ENCODE measurements around the gene EPS8L2.

The EPS8L2 gene

GRCh38 chr11:704781-705645, 1.0 kb upstream of the EPS8L2 start:
- no peak for DNase-seq

DNA sequence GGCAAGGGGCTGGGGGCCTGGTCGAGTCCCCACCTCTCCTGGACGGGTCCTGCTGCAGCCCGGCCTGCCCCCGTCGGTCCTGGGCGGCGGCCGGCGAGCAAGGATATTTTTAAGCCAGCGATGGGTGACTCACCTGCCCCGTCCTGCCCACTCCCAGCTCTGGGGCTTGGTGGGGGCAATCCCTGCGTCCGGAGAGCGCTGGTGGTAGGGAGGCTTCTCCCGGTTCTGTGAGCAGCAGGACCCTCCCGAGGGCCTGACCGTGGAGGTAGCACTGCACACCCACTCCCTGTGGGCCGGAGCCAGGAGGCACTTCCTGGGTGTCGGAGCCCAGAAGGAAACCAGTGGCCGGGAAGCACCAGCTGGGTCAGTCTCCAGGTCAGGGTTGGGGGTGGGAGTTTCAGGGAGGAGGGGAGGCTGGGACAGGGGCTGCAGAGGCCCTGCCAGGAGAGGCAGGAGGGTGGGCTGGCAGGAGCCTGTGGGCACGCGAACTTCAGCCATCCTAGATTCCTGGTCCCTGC, 467 bp downstream of the EPS8L2 start:
- peak; percentile 34 for DNase-seq

GRCh38 chr11:706957-707816, 1.2 kb downstream of the EPS8L2 start:
- peak; percentile 20 for DNase-seq

GRCh38 chr11:707817-708420, 1.9 kb downstream of the EPS8L2 start:
- no peak for DNase-seq

GRCh38 chr11:708511-708910, 2.5 kb downstream of the EPS8L2 start:
- no peak for DNase-seq

- DNase-seq = no peak
These were observed 3.3 kb downstream of the EPS8L2 start for GRCh38 chr11:709109-709997.

DNA sequence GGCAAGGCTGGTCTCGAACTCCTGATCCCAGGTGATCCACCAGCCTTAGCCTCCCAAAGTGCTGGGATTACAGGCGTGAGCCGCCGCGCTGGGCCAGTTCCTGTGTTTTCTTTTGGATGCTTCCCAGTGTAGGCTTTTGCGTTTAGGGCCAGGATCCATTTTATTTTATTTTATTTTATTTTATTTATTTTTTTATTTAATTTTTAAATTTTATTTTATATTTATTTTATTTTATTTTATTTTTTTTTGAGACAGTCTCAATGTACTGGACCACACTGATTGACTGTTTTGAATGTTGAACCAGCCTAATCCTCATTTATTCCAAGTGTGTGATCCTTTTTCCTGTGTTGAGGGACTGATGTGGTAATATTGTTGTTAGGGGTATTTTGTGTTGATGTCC, 8.4 kb downstream of the EPS8L2 start:
- no peak for DNase-seq

DNA sequence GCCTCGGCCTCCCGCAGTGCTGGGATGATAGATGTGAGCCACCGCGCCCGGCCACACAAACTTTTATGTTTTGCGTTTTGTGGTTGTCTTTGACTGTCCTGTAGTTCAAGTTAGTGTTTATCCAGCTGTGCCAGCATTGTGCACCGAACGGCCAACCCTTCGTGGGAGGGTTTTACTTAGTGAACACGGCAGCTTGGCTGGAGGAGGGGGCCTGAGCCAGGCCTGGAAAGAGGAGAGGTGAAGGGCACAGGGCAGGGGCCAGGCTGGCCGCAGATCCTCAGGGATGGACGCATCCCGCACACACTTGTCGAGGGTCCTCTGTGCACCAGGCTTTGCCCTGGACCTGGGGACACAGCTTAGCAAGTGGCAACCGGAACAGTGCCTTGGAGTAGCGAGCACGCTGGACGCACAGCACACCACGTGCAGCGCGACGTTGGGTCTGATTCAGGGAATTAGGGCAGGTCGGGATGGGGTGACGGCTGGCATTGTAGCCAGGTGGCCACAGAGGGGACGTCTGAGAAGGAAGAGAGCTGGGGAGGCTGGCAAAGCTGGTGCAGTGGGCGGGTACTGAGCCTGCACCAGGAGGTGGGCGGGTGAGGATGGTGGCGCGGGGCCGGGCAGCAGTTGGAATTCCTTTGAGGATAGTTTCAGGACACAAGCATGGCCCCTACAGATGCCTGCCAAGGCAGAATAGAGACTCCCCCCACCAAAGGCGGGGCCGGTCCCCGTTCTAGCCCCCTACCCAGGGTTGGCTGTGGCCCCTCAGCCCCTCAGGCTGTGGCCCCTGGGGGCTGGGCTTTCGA, 13.4 kb downstream of the EPS8L2 start:
- DNase-seq = no peak

DNA sequence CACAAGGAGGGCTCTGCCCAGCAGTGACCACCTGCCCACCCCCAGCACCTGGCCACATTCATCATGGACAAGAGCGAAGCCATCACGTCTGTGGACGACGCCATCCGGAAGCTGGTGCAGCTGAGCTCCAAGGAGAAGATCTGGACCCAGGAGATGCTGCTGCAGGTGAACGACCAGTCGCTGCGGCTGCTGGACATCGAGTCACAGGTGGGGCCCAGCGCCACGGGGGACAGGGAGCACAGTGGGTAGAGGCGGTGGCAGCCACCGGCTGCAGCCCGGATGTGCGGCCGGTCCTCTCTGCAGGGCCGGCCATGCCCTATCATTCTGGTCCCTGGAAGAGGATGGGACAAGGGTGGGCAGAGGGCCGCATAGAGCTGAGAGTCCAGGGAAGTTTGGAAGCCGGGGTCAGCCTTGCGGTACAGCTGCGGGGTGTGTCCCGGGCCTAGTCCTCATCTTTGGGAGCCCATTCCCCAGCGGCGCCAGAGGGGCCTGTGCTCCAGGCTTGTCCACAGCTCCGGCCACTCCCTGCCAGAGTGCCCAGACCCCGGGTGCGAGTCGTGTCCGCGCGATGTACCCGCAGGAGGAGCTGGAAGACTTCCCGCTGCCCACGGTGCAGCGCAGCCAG, 14.1 kb downstream of the EPS8L2 start:
- no peak for DNase-seq

GRCh38 chr11:720642-721246, 14.7 kb downstream of the EPS8L2 start:
- no peak for DNase-seq

DNA sequence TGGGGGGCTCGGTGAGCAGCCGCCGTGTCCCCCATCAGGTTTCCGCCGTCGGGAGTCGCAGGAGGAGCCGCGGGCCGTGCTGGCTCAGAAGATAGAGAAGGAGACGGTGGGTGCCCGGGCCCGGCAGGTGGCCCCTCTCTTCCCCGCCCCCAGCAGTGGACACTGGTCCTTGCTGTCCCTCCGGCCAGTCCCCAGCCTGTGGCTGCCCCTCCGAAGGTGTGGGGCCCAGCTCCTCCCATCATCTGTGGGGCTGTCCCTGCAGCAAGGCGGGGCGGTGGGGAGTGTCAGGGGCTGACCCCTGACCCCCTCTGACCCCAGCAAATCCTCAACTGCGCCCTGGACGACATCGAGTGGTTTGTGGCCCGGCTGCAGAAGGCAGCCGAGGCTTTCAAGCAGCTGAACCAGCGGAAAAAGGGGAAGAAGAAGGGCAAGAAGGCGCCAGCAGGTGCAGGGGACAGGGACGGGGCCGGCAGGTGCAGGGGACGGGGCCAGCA, 15.3 kb downstream of the EPS8L2 start:
- no peak for DNase-seq

DNA sequence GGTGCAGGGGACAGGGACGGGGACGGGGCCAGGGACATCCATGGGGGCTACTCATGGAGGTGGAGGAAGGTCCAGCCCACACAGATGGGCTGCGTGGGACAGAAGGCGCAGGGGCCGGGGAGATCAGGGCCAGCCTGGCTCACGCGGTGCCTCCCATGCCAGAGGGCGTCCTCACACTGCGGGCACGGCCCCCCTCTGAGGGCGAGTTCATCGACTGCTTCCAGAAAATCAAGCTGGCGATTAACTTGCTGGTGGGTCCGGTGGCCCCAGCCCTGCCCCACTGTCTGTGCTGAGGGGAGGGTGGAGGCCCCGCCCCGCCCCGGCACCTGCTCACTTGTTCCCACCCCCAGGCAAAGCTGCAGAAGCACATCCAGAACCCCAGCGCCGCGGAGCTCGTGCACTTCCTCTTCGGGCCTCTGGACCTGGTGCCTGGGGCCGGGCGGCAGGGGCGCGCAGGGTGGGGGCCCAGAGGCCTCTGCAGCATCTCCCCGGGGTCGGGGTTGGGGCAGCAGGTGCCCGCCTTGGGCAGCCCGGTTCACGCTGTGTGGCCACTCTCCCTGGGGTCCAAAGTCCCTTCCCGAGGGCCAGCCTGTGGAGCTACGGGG, 15.8 kb downstream of the EPS8L2 start:
- DNase-seq = no peak

GRCh38 chr11:722346-722811, 16.3 kb downstream of the EPS8L2 start:
- DNase-seq = no peak

DNA sequence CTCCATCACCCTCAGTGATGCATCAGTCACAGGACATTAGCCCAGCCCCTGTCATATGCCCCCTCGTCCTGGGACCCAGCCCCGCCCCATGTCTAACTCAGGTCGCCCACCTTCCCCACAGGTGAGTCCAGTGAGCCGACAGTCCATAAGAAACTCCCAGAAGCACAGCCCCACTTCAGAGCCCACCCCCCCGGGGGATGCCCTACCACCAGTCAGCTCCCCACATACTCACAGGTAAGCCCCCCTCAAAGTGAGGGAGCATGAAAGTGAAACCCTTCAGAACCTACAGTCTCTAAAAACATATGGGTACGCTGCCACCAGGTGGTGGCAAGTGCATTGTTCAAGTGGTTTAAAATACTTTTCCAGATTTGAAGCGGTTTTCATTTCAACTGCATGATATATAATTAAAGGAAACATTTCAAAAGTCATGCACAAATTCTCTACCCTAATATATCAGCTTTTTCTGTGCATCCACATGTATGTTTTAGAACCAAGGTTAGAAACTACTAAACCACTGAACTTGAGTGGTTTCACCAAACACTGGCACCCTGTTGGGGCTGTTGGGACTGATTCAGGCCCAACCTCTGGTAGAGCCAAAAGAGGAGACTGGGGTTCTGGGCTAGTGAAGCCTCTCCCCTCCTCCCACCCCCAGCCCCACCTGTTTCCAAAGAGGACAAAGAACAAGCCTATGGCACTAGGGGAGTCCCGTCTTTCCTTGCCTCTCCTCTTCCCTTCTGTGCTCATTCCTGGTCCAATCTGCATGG, 17.3 kb downstream of the EPS8L2 start:
- DNase-seq = peak; percentile 55

- DNase-seq = no peak
These were observed 18.2 kb downstream of the EPS8L2 start for GRCh38 chr11:724049-724777.

DNA sequence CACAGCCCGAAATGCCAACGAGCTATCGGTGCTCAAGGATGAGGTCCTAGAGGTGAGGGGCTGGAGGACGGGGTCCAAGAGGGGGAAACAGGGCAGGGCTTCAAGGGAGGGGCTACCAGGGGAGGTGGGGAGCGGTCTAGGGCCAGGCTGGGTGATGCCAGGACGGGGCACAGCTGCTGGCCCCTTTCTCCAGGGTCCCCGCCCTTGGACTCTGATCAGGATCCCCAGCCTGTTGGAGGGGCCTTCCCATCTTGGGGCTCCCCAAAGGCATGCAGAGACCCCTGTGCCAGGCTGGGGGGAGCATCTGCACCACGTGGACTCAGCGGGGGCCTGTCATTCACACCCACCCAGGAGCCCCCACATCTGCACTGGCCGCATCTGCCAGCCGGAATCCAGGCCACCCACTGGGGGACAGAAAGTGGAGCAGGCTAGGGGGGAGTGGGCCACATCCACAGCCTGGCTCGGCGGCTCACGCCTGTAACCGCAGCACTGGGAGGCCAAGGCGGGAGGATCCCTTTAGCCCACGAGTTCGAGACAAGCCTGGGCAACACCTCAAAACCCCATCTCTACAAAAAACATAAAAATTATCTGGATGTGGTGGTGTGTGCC, 18.9 kb downstream of the EPS8L2 start:
- no peak for DNase-seq

DNA sequence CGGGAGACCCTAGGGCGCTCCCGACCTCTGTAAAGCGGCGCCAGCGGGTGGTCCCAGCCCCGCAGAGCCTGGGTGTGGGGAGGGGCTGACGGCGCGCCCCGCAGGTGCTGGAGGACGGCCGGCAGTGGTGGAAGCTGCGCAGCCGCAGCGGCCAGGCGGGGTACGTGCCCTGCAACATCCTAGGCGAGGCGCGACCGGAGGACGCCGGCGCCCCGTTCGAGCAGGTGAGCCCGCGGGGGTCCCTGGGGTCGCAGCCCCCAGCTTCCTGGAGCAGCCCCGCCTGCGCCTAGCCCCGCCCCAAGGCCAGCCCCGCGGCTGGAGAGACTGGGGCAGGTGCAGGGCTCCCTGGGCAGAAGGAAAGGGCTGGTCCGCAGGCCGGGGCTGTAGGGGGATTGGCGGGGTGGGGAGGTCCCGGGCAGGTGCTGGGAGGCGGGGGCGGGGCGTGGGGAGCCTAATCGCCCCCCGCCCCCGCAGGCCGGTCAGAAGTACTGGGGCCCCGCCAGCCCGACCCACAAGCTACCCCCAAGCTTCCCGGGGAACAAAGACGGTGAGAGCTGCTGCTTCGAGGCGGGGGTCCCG, 19.7 kb downstream of the EPS8L2 start:
- no peak for DNase-seq

Data from fibroblast of skin of right biceps (primary cell).